Measurements from ENCODE around the gene ZNF511.

Gene ZNF511

GRCh38 chr10:133344236-133344635, 35.5 kb downstream of the ZNF511 start:
- no peak for DNase-seq (ENCODE audit: low read depth)
- TF ChIP-seq MAX (IDR thresholded peaks at IDR 0.05; ENCODE audit: low read depth, low read length) (no peak), POLR2A (IDR thresholded peaks at IDR 0.05; ENCODE audit: extremely low read depth, insufficient read length) (no peak), CTCF (IDR thresholded peaks at IDR 0.05; ENCODE audit: low read depth, low read length) (no peak), MYC (IDR thresholded peaks at IDR 0.05; ENCODE audit: low read depth, low read length) (no peak)
- H3K4me3 ChIP-seq (ENCODE audit: low read depth, low read length), result no peak overlapping the region

GRCh38 chr10:133346413-133346812, 37.7 kb downstream of the ZNF511 start:
- no peak for DNase-seq (ENCODE audit: low read depth)
- no peak overlapping the region for H3K4me3 ChIP-seq (ENCODE audit: low read depth, low read length)
- TF ChIP-seq MYC (IDR thresholded peaks at IDR 0.05; ENCODE audit: low read depth, low read length) (no peak), POLR2A (IDR thresholded peaks at IDR 0.05; ENCODE audit: extremely low read depth, insufficient read length) (no peak), MAX (IDR thresholded peaks at IDR 0.05; ENCODE audit: low read depth, low read length) (no peak), CTCF (IDR thresholded peaks at IDR 0.05; ENCODE audit: low read depth, low read length) (no peak)

- no peak overlapping the region for H3K4me3 ChIP-seq (ENCODE audit: low read depth, low read length)
Observed at GRCh38 chr10:133347710-133348517, 39.2 kb downstream of the ZNF511 start.

GRCh38 chr10:133349160-133349568, 40.5 kb downstream of the ZNF511 start:
- no peak for TF ChIP-seq CTCF (IDR thresholded peaks at IDR 0.05; ENCODE audit: low read depth, low read length)
- no peak for TF ChIP-seq POLR2A (IDR thresholded peaks at IDR 0.05; ENCODE audit: extremely low read depth, insufficient read length)
- TF ChIP-seq MAX (IDR thresholded peaks at IDR 0.05; ENCODE audit: low read depth, low read length), result no peak
- TF ChIP-seq MYC (IDR thresholded peaks at IDR 0.05; ENCODE audit: low read depth, low read length), result no peak
- no peak overlapping the region for H3K4me3 ChIP-seq (ENCODE audit: low read depth, low read length)
- DNase-seq (ENCODE audit: low read depth), result no peak

More at GRCh38 chr10:133347710-133348517, 39.2 kb downstream of the ZNF511 start:
- no peak for DNase-seq (ENCODE audit: low read depth)
- TF ChIP-seq POLR2A (IDR thresholded peaks at IDR 0.05; ENCODE audit: extremely low read depth, insufficient read length), result no peak
- no peak for TF ChIP-seq MYC (IDR thresholded peaks at IDR 0.05; ENCODE audit: low read depth, low read length)
- TF ChIP-seq MAX (IDR thresholded peaks at IDR 0.05; ENCODE audit: low read depth, low read length), result no peak
- no peak for TF ChIP-seq CTCF (IDR thresholded peaks at IDR 0.05; ENCODE audit: low read depth, low read length)

- no peak overlapping the region for H3K4me3 ChIP-seq (ENCODE audit: low read depth, low read length)
- no peak for TF ChIP-seq MAX (IDR thresholded peaks at IDR 0.05; ENCODE audit: low read depth, low read length)
- TF ChIP-seq POLR2A (IDR thresholded peaks at IDR 0.05; ENCODE audit: extremely low read depth, insufficient read length), result no peak
- no peak for TF ChIP-seq CTCF (IDR thresholded peaks at IDR 0.05; ENCODE audit: low read depth, low read length)
- no peak for TF ChIP-seq MYC (IDR thresholded peaks at IDR 0.05; ENCODE audit: low read depth, low read length)
- no peak for DNase-seq (ENCODE audit: low read depth)
Observed at GRCh38 chr10:133349577-133350011, 40.9 kb downstream of the ZNF511 start.

All from NB4 (cell line).